ENCODE results near the gene DEFB128. TPM values are rescaled to one million over a fixed set of nuclear protein-coding genes. Genes with fewer than 3 reads are reported as not detected.

DEFB128 gene
- total and polyA plus RNA-seq, 2 of the 4 experiments (the other 2 are of a cell fraction), result not detected

GRCh38 chr20:215796-216195 is 26.3 kb upstream of the DEFB128 start:
- intact Hi-C loops (cut with micrococcal nuclease) (no loop called here), in situ Hi-C loops (cut with MboI; ENCODE audit: low sequenced_read_pairs) (loop anchor here (10.0 kb wide), 1 partner anchor 119 kb away; no protein-coding TSS in a partner anchor), dilution Hi-C loops (cut with HindIII; ENCODE audit: low sequenced_read_pairs, unreplicated experiment) (no loop called here)
- Histone ChIP-seq H3K79me1 (ENCODE audit: low read depth in 1 of 2, low read length in 2 of 2) (no peaks in the 10 kb centered on the region), H3K9me1 (ENCODE audit: insufficient read depth, low read length) (no peaks in the 10 kb centered on the region), H2BK120ac (ENCODE audit: low read depth, low read length) (no peak overlapping the region), H3K4me2 (ENCODE audit: low read depth, low read length) (no peak overlapping the region), H3K4me3 (ENCODE audit: insufficient read depth, low read depth, low read length) (no peak overlapping the region), H4K91ac (ENCODE audit: insufficient read depth, low read depth, low read length) (no peak overlapping the region), H3K27me3 (ENCODE audit: control insufficient read depth, insufficient read depth, low read length) (peaks cover 8% of the 10 kb centered on the region), H3K56ac (ENCODE audit: extremely low read depth, insufficient read depth, low read length) (no peak overlapping the region), H3K4ac (ENCODE audit: low read depth, low read length) (no peak overlapping the region), H2BK20ac (ENCODE audit: low read depth, low read length) (no peak overlapping the region), H3K9me3 (ENCODE audit: control insufficient read depth, insufficient read depth, low read length) (no peaks in the 10 kb centered on the region), H3K14ac (replicated peaks; ENCODE audit: low read depth, low read length) (no peak overlapping the region), H2BK15ac (ENCODE audit: low read depth, low read length) (no peak overlapping the region), H3K18ac (ENCODE audit: low read depth, low read length) (no peak overlapping the region), H2AFZ (replicated peaks; ENCODE audit: low read length, poor library complexity) (no peak overlapping the region), H3K27ac (ENCODE audit: insufficient read depth, low read length) (no peak overlapping the region), H3K4me1 (ENCODE audit: control insufficient read depth, insufficient read depth, low read length) (no peaks in the 10 kb centered on the region), H4K20me1 (ENCODE audit: insufficient read depth, low read length) (no peaks in the 10 kb centered on the region), H3K36me3 (ENCODE audit: control insufficient read depth, insufficient read depth, low read length) (no peaks in the 10 kb centered on the region), H2BK5ac (ENCODE audit: low read depth, low read length, poor library complexity, severe bottlenecking) (no peak overlapping the region), H3K9ac (ENCODE audit: low read depth, low read length) (no peak overlapping the region), H2AK9ac (replicated peaks; ENCODE audit: low read depth, low read length, poor library complexity) (no peak overlapping the region), H3K23ac (ENCODE audit: low read depth, low read length) (no peak overlapping the region), H2AK5ac (ENCODE audit: low read depth, low read length) (no peak overlapping the region), H4K5ac (ENCODE audit: low read depth, low read length) (no peak overlapping the region), H4K8ac (ENCODE audit: low read depth in 2 of 2, low read length in 2 of 2) (no peak overlapping the region)
- BruUV-seq (replicated peaks), result no TSS peak
- WGBS, 2 experiments (ENCODE audit: extremely low coverage in 2 of 2, insufficient read length in 1 of 2), result no CpG with 5 or more reads among the region's 1 CpG
- CTCF ChIA-PET, result no interaction called here
- TF ChIP-seq POLR2A (IDR thresholded peaks at IDR 0.05; ENCODE audit: low read depth, low read length), result no peak
- no peak for TF ChIP-seq NFE2L2 (IDR thresholded peaks at IDR 0.05; ENCODE audit: low read depth, low read length)
- TF ChIP-seq RAD21 (IDR thresholded peaks at IDR 0.05; ENCODE audit: low read length), result no peak
- TF ChIP-seq ELK1 (IDR thresholded peaks at IDR 0.05; ENCODE audit: borderline replicate concordance, low read depth, low read length), result no peak
- TF ChIP-seq CHD1 (IDR thresholded peaks at IDR 0.05; ENCODE audit: low read depth, low read length), result no peak
- no peak for TF ChIP-seq CTCF (conservative IDR thresholded peaks at IDR 0.05; ENCODE audit: low read depth, low read length)
- no peak for TF ChIP-seq MXI1 (IDR thresholded peaks at IDR 0.05; ENCODE audit: borderline replicate concordance, low read depth, low read length)
- TF ChIP-seq RCOR1 (IDR thresholded peaks at IDR 0.05; ENCODE audit: insufficient replicate concordance, low read length), result no peak
- DNase-seq (no peak), ATAC-seq (ENCODE audit: low read depth) (no peak)
- POLR2A ChIA-PET (ENCODE audit: unreplicated experiment), result no interaction called here
